ENCODE data around the gene VAT1L.

GRCh38 chr16:78028018-78028417 lies 239.7 kb downstream of the VAT1L start:
- no peak for TF ChIP-seq CTCF (IDR thresholded peaks at IDR 0.05; ENCODE audit: extremely low read depth in 1 of 2, insufficient read depth in 1 of 2, low read depth in 1 of 2, low read length in 2 of 2)
- no peak for TF ChIP-seq EZH2 (IDR thresholded peaks at IDR 0.05; ENCODE audit: borderline replicate concordance, low read depth, low read length, severe bottlenecking)
- no peak for TF ChIP-seq POLR2A (IDR thresholded peaks at IDR 0.05; ENCODE audit: low read depth, low read length)
- no peak for TF ChIP-seq MAX (IDR thresholded peaks at IDR 0.05; ENCODE audit: insufficient read depth, insufficient read length)
- no peak for TF ChIP-seq MYC (IDR thresholded peaks at IDR 0.05; ENCODE audit: low read depth, low read length)
- no peak for TF ChIP-seq POLR2AphosphoS5 (IDR thresholded peaks at IDR 0.05; ENCODE audit: insufficient read depth, low read depth, low read length)
- TF ChIP-seq FOS (IDR thresholded peaks at IDR 0.05; ENCODE audit: borderline replicate concordance, insufficient read depth, low read length) = no peak
- TF ChIP-seq JUN (IDR thresholded peaks at IDR 0.05; ENCODE audit: borderline replicate concordance, insufficient read depth, insufficient read length, low read depth) = no peak
